Lower lobe of right lung (tissue), 2 donors: ENCODE data around the gene SMPX. TPM values are rescaled to one million over a fixed set of nuclear protein-coding genes. Genes with fewer than 3 reads are reported as not detected.

Source experiments
- ATAC-seq, 2 donors: fragments of 200-7000 bp; cut with Tn5 transposase; one replicate each; pipeline ENCODE4 v1.9.1; 2020 to 2022; ENCODE audit warnings: mild to moderate bottlenecking in 2 of 2, moderate library complexity in 2 of 2
- DNase-seq: peaks from one replicate; pipeline ENCODE4 v3.0.0-alpha.2; 2020
- H3K27ac ChIP-seq: fragments of 200-600 bp; one replicate; pipeline ENCODE4 v1.8.0; 2022
- H3K27me3 ChIP-seq: fragments of 200-600 bp; one replicate; pipeline ENCODE4 v1.8.0; 2022; ENCODE audit warnings: low read depth
- H3K36me3 ChIP-seq: fragments of 200-600 bp; one replicate; pipeline ENCODE4 v1.8.0; 2022; ENCODE audit warnings: mild to moderate bottlenecking
- H3K4me1 ChIP-seq: fragments of 200-600 bp; one replicate; pipeline ENCODE4 v1.8.0; 2022
- H3K4me3 ChIP-seq: fragments of 200-600 bp; one replicate; pipeline ENCODE4 v1.8.0; 2022; ENCODE audit warnings: mild to moderate bottlenecking
- H3K9me3 ChIP-seq: fragments of 200-600 bp; one replicate; pipeline ENCODE4 v1.8.0; 2022
- intact Hi-C: fragments of 100-400 bp; cut with DNase I; formaldehyde crosslinking; loops from one replicate; pipeline ENCODE4 v1.11.0; 2022
- total RNA-seq: library from RNA; stranded (reverse); fragmentation: NEBNext Ultra II Directional; extraction: Animal tissue kit (Norgen Biotek cat#: 25700); gene quantifications from one replicate; pipeline ENCODE4 v1.2.1, GENCODE V29; 2021
- TF ChIP-seq, protein P1 (sequence below): fragments of 200-600 bp; IDR thresholded peaks from one replicate; pipeline ENCODE4 v1.8.0; 2022; ENCODE audit warnings: antibody characterized with exemption, mild to moderate bottlenecking
- donor health status: DM: no; HTN: yes; CAD: no; lungs with severe emphysema.

SMPX gene
- total RNA-seq, 1 donor from 2014 or later: not detected

DNA sequence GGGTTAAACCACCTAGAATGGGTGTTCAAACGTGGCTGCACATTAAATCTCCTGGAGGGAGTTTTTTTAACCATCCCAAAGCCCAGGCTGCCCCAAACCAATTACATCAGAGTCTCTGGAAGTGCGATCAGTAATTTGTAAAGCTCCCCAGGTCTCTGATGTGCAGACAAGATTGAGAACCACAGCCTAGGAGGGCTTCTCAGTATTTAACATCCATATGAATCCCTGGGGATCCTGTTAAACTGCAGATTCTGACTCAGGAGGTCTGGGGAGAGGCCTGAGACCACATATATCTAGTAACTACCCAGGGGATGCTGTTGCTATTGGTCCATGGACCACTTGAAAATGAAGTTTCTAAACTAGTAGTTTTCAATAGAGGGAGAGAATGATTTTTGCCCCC is 42.6 kb downstream of the SMPX start:
- DNase-seq: no peak
- Histone ChIP-seq H3K4me1 (no peaks in the 10 kb centered on the region), H3K4me3 (no peak overlapping the region), H3K27ac (no peak overlapping the region), H3K9me3 (no peaks in the 10 kb centered on the region), H3K27me3 (no peaks in the 10 kb centered on the region), H3K36me3 (no peaks in the 10 kb centered on the region)
- ATAC-seq: no peak
- TF ChIP-seq, protein P1, sequence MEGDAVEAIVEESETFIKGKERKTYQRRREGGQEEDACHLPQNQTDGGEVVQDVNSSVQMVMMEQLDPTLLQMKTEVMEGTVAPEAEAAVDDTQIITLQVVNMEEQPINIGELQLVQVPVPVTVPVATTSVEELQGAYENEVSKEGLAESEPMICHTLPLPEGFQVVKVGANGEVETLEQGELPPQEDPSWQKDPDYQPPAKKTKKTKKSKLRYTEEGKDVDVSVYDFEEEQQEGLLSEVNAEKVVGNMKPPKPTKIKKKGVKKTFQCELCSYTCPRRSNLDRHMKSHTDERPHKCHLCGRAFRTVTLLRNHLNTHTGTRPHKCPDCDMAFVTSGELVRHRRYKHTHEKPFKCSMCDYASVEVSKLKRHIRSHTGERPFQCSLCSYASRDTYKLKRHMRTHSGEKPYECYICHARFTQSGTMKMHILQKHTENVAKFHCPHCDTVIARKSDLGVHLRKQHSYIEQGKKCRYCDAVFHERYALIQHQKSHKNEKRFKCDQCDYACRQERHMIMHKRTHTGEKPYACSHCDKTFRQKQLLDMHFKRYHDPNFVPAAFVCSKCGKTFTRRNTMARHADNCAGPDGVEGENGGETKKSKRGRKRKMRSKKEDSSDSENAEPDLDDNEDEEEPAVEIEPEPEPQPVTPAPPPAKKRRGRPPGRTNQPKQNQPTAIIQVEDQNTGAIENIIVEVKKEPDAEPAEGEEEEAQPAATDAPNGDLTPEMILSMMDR: no peak
- intact Hi-C loops: no loop called here

DNA sequence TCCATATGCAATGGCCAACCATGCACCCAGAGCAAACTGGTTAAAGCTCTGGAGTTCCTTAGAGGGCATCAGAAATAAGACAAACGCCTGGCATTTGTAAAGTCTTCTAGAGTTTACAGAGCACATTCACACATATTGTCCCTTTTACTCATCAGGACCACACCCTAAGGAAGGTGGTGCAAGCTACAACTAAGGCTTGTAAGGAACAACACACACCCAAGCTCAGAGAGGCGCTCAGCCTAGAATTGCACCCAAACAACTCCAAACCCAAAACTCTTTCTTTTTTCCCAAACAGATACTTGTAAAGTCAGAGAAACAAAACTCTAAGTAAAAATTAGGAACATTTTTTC is 46.1 kb downstream of the SMPX start:
- no peak for DNase-seq
- Histone ChIP-seq H3K4me1 (no peaks in the 10 kb centered on the region), H3K4me3 (no peak overlapping the region), H3K9me3 (no peaks in the 10 kb centered on the region), H3K36me3 (no peaks in the 10 kb centered on the region), H3K27me3 (no peaks in the 10 kb centered on the region), H3K27ac (no peak overlapping the region)
- TF ChIP-seq, protein P1: no peak
- intact Hi-C loops: no loop called here
- no peak for ATAC-seq

DNA sequence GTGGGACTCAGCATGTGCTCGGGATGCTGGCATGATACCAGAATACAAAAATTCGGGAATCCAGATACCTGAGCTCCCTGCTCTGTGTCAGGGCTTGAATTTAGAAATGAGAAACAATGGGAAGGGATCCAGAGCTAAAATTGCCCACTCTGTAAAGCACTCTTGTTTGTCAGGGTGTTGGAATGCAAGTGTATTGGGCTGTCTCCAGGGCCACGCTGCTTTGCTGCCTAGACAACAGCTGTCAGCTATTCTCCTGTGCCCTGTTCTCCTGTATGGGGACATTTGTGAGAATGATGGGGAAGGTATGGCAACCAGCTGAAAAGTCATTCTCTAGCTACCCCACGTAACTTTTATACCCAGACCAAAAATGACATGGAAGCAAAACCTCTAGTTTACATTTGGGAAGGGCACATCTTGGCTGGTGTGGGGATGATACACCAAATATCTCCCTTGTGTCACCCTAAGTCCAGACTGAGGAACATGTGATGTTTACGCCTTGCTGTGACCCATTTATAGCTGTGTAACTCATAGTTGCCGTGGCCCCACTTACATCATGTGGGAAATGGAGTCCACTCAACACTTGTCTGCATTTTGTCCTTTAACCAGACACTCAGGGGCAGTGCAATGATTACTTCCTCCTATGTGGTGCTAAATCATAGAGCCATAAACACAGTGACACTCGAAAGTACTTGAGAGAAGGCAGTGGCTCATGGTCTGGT is 46.6 kb downstream of the SMPX start:
- TF ChIP-seq, protein P1: no peak
- DNase-seq (no peak), ATAC-seq (no peak)
- Histone ChIP-seq H3K36me3 (no peaks in the 10 kb centered on the region), H3K9me3 (no peaks in the 10 kb centered on the region), H3K27ac (no peak overlapping the region), H3K4me3 (no peak overlapping the region), H3K4me1 (no peaks in the 10 kb centered on the region), H3K27me3 (no peaks in the 10 kb centered on the region)
- intact Hi-C loops: no loop called here

DNA sequence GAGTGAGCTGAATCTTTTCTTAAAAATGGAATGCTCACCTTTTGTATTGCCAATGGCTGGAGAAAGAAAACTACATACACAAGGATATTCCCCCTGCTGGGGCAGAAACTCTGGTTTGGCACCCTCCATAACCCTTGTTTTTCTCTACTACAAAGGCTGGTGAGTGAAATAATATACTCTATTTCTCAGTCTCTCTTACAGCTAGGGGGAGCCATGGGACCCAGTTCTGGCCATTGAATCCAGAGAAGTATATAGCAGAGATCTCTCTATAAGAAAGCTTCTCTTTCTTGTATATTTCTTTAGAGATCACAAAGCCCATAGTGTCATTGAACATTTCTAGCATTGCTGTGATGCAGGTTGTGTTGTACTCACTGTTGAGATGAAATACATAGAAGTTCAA is 49.8 kb downstream of the SMPX start:
- no peaks in the 10 kb centered on the region for H3K9me3 ChIP-seq
- no peaks in the 10 kb centered on the region for H3K27me3 ChIP-seq
- no peaks in the 10 kb centered on the region for H3K36me3 ChIP-seq
- intact Hi-C loops: no loop called here
- H3K27ac ChIP-seq: no peak overlapping the region
- no peak overlapping the region for H3K4me3 ChIP-seq
- no peak for ATAC-seq
- TF ChIP-seq, protein P1: no peak
- DNase-seq: no peak
- H3K4me1 ChIP-seq: no peaks in the 10 kb centered on the region

DNA sequence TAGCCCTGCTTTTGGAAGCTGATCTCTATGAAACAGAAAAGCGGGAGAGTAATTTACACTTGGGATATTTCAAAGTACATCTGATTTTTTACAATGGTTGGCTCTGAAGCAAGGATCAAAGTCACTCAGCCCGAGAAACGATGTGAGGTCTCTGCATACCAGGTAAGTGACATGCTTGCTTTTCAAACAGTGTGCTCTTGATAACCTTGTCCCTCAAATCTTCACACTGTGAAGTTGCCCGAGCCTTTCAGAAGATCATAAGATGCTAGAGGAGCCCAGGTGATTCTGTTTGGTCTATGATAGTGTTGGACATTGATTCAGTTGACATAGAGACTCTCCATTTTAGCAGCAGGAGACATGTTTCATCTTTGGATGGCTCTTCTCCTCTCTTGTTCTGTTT is 52.7 kb downstream of the SMPX start:
- TF ChIP-seq, protein P1: no peak
- intact Hi-C loops: no loop called here
- Histone ChIP-seq H3K36me3 (no peaks in the 10 kb centered on the region), H3K27me3 (no peaks in the 10 kb centered on the region), H3K27ac (no peak overlapping the region), H3K9me3 (no peaks in the 10 kb centered on the region), H3K4me3 (no peak overlapping the region), H3K4me1 (no peaks in the 10 kb centered on the region)
- DNase-seq (no peak), ATAC-seq (no peak)
